Omental fat pad (tissue), 4 donors: ENCODE data around the gene DAAM1. TPM values are rescaled to one million over a fixed set of nuclear protein-coding genes. Genes with fewer than 3 reads are reported as not detected.
A peak's percentile ranks its signal among the peaks of the same experiment; 100 is the strongest.

ENCODE experiments used
- ATAC-seq: fragments of 150-250 bp; one replicate; pipeline ENCODE4 v1.9.1; 2016; ENCODE audit warnings: mild to moderate bottlenecking, moderate library complexity; ENCODE audit not compliant: low FRiP score
- DNase-seq: peaks from one replicate; pipeline ENCODE4 v3.0.0-alpha.2; 2019; ENCODE audit warnings: low spot score
- CTCF ChIP-seq, 3 donors: fragments of 450-650 bp; IDR thresholded peaks; one replicate each; pipeline ENCODE4 v1.5.1; 2016 to 2017; ENCODE audit warnings: antibody characterized with exemption in 3 of 3, mild to moderate bottlenecking in 3 of 3, moderate library complexity in 2 of 3
- total RNA-seq, 4 donors: library from RNA; depleted of rRNA; stranded (reverse); fragments of >200 nt; gene quantifications; one replicate each; pipeline ENCODE4 v1.1.0, GENCODE V29; 2016

The DAAM1 gene
- total RNA-seq, 4 donors from 2014 or later = 49.8 to 73.6 (median 51.6) TPM

- TF ChIP-seq CTCF (IDR thresholded peaks at IDR 0.05) = no peak
- no peak for DNase-seq
- ATAC-seq = no peak
These were observed 171.1 kb downstream of the DAAM1 start for GRCh38 chr14:59359431-59360124.

- ATAC-seq (no peak), DNase-seq (no peak)
- TF ChIP-seq CTCF (IDR thresholded peaks at IDR 0.05) = no peak
These were observed 171.8 kb downstream of the DAAM1 start for GRCh38 chr14:59360233-59360632.

- peak; percentile 72 for ATAC-seq
- no peak for TF ChIP-seq CTCF (IDR thresholded peaks at IDR 0.05)
- no peak for DNase-seq
These were observed 172.7 kb downstream of the DAAM1 start for GRCh38 chr14:59360923-59361794.

- DNase-seq (no peak), ATAC-seq (no peak)
- no peak for TF ChIP-seq CTCF (IDR thresholded peaks at IDR 0.05)
These were observed 174.0 kb downstream of the DAAM1 start for GRCh38 chr14:59362513-59362912.

GRCh38 chr14:59363531-59364226 is 175.2 kb downstream of the DAAM1 start:
- ATAC-seq = no peak
- no peak for TF ChIP-seq CTCF (IDR thresholded peaks at IDR 0.05)
- DNase-seq = no peak

GRCh38 chr14:59370158-59370742 is 181.8 kb downstream of the DAAM1 start:
- DNase-seq (no peak), ATAC-seq (no peak)
- no peak for TF ChIP-seq CTCF (IDR thresholded peaks at IDR 0.05)
